ENCODE measurements around the gene PIK3R5. TPM values are rescaled to one million over a fixed set of nuclear protein-coding genes. Genes with fewer than 3 reads are reported as not detected.
"Not testable (repeated sequence)": the region's sequence is repeated elsewhere in the genome, so short reads cannot be mapped to it uniquely, and the experiment has no call there.

Gene PIK3R5
- total RNA-seq, 4 donors from 2014 or later: 1.6 to 12.0 (median 8.4) TPM

DNA sequence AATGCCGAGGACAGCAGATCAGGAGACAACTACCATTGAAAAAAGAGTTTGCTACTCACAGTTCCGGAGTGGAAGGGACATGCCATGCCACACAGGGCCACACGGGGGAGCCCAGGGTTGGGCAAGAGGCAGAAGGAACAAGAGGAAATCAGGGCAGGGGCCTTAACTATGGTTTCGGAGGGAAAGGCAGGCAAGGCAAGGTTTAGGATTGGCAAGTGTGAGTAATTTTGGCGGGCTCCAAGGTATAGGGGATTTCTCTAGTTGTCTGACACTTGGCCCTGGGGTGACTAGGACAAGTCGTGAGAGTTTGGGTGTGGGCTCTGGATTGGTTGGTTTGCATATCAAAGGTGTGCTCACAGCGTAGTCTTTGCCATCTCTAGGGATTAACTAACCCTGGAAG lies 28.8 kb upstream of the PIK3R5 start:
- DNase-seq: peak; percentile 34 to 76
- H3K36me3 ChIP-seq: no peaks in the 10 kb centered on the region
- TF ChIP-seq CTCF (IDR thresholded peaks at IDR 0.05): peak; percentile 36 to 74 (median 50)
- TF ChIP-seq POLR2A (IDR thresholded peaks at IDR 0.05): no peak
- no peak overlapping the region for H3K4me3 ChIP-seq
- intact Hi-C loops (cut with DNase I; ENCODE audit: low total_unique reads): no loop called here
- no peaks in the 10 kb centered on the region for H3K4me1 ChIP-seq
- H3K27me3 ChIP-seq: no peaks in the 10 kb centered on the region
- H3K27ac ChIP-seq: no peak overlapping the region
- H3K9me3 ChIP-seq: no peaks in the 10 kb centered on the region

DNA sequence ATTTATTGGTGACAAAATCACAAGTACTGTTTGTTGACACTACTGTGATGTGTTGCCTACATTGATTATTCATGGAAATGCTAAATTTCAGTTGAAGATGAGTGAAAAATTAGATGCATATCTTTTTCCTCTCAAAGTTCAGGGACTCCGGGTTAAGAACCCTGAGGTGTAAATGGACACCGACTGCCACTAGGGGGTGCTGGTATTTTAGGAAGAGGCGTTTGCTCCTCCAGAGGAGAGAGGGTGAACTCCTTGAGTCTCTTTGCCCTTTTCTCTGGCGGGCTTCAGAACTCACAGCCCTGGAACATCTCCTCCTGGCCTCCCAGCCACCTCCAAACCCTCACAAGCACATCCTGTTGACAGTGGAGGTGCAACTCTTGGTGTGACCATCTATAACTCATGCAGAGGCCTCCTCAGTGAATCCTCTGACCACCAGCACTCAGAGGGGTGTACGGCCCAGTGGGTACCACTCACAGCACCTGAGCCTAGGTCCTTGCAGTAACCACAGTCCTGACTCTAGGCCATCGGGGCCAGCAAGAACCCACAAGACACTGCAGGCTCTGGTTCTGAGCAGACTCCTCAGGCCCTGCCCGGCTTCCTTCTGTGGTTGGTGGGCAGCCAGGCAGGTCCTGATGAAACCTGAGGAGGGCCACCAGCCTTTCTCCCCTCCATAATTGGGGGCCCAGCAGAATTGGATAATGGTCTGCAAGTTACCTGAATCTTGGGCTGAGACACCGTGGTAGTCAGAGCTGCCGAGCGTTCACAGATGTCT lies 26.2 kb upstream of the PIK3R5 start:
- H3K27ac ChIP-seq: no peak overlapping the region
- H3K36me3 ChIP-seq: no peaks in the 10 kb centered on the region
- H3K27me3 ChIP-seq: no peaks in the 10 kb centered on the region
- H3K9me3 ChIP-seq: no peaks in the 10 kb centered on the region
- TF ChIP-seq CTCF (IDR thresholded peaks at IDR 0.05) (peak; percentile 62 to 75 (median 66)), POLR2A (IDR thresholded peaks at IDR 0.05) (no peak)
- intact Hi-C loops (cut with DNase I; ENCODE audit: low total_unique reads): no loop called here
- H3K4me1 ChIP-seq: no peaks in the 10 kb centered on the region
- peak in 1 of 2 donors; percentile 66 for DNase-seq
- no peak overlapping the region for H3K4me3 ChIP-seq

- H3K36me3 ChIP-seq; DNase-seq; H3K27ac ChIP-seq; intact Hi-C loops (cut with DNase I; ENCODE audit: low total_unique reads); H3K4me1 ChIP-seq; H3K9me3 ChIP-seq; H3K4me3 ChIP-seq; H3K27me3 ChIP-seq: not testable (repeated sequence)
Observed at GRCh38 chr17:8988263-8988935, 22.9 kb upstream of the PIK3R5 start.

DNA sequence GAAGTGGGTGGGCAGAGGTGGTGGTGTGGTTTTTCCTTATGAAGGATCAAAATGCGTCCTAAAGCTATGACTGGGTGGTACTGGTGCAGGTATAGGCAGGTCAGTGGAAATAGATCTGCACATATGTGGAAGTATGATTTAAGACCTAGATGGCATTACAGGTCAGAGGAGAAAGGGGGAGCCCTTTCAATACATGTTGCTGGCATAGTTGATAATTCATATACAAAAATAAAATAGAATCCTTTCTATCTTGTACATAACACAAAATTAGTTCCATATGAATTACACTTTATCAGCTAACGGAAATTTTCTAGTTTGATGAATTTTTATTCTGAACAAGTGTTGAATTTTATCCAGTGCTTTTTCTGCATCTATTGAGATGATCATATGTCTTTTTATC lies 20.8 kb upstream of the PIK3R5 start:
- no peaks in the 10 kb centered on the region for H3K36me3 ChIP-seq
- H3K27me3 ChIP-seq: no peaks in the 10 kb centered on the region
- intact Hi-C loops (cut with DNase I; ENCODE audit: low total_unique reads): no loop called here
- no peak overlapping the region for H3K4me3 ChIP-seq
- no peaks in the 10 kb centered on the region for H3K4me1 ChIP-seq
- no peaks in the 10 kb centered on the region for H3K9me3 ChIP-seq
- TF ChIP-seq CTCF (IDR thresholded peaks at IDR 0.05): no peak
- TF ChIP-seq POLR2A (IDR thresholded peaks at IDR 0.05): no peak
- DNase-seq: no peak
- H3K27ac ChIP-seq: no peak overlapping the region

GRCh38 chr17:8985054-8985701 lies 19.7 kb upstream of the PIK3R5 start:
- H3K27me3 ChIP-seq: no peaks in the 10 kb centered on the region
- no peaks in the 10 kb centered on the region for H3K4me1 ChIP-seq
- intact Hi-C loops (cut with DNase I; ENCODE audit: low total_unique reads): no loop called here
- H3K9me3 ChIP-seq: no peaks in the 10 kb centered on the region
- no peaks in the 10 kb centered on the region for H3K36me3 ChIP-seq
- DNase-seq: no peak
- TF ChIP-seq POLR2A (IDR thresholded peaks at IDR 0.05) (no peak), CTCF (IDR thresholded peaks at IDR 0.05) (no peak)
- no peak overlapping the region for H3K4me3 ChIP-seq
- H3K27ac ChIP-seq: no peak overlapping the region

GRCh38 chr17:8984225-8984624 lies 18.7 kb upstream of the PIK3R5 start:
- H3K4me1 ChIP-seq; H3K36me3 ChIP-seq; H3K27me3 ChIP-seq; DNase-seq; intact Hi-C loops (cut with DNase I; ENCODE audit: low total_unique reads); H3K9me3 ChIP-seq; H3K27ac ChIP-seq; H3K4me3 ChIP-seq: not testable (repeated sequence)
